ENCODE measurements around the gene MRPL16. TPM values are rescaled to one million over a fixed set of nuclear protein-coding genes. Genes with fewer than 3 reads are reported as not detected.

Gene MRPL16
- total and polyA plus RNA-seq, 2 of the 13 experiments (the other 11 are each of a cell fraction or from before 2014, with no cell fraction given), result 45.3 to 62.6 TPM

GRCh38 chr11:59810189-59810910, at the start of gene MRPL16 (continued):
- TF ChIP-seq NCOA5 (CRISPR knock-in tag; IDR thresholded peaks at IDR 0.05), result no peak
- TF ChIP-seq MAFG (CRISPR knock-in tag; IDR thresholded peaks at IDR 0.05), result no peak
- TF ChIP-seq PATZ1 (CRISPR knock-in tag; IDR thresholded peaks at IDR 0.05), result peak; percentile 49; the same call in 1 of the 2 replicates
- peak; percentile 73 for TF ChIP-seq HDAC1 (CRISPR knock-in tag; IDR thresholded peaks at IDR 0.05)
- TF ChIP-seq ARNTL (CRISPR knock-in tag; IDR thresholded peaks at IDR 0.05), result no peak
- TF ChIP-seq GATAD2A (CRISPR knock-in tag; IDR thresholded peaks at IDR 0.05), result peak; percentile 84
- TF ChIP-seq SIN3A (IDR thresholded peaks at IDR 0.05; ENCODE audit: borderline replicate concordance, low read depth, low read length), result 0 out of 2 replicates have a peak, but pooled peaks have one; percentile 55

- CTCF ChIA-PET (ENCODE audit: low intra/inter-chr PET ratio, low total read pairs), result no interaction called here
- in situ Hi-C loops (cut with HindIII; ENCODE audit: extremely low pct_ligation_motif_present, low pct_unique_long_range_greater_than_20kb) (no loop called here), intact Hi-C loops (cut with micrococcal nuclease; ENCODE audit: unreplicated experiment) (no loop called here)
- H4K20me1 ChIP-seq (ENCODE audit: insufficient read depth, low read length), result no peaks in the 10 kb centered on the region
- TF ChIP-seq TBL1XR1 (IDR thresholded peaks at IDR 0.05; ENCODE audit: borderline replicate concordance, low read length, partially characterized antibody), result no peak
- no peak for TF ChIP-seq ZNF12 (CRISPR knock-in tag; IDR thresholded peaks at IDR 0.05)
- no peak overlapping the region for H3K27ac ChIP-seq (ENCODE audit: extremely low read length, insufficient read depth, low read length)
- 0 out of 2 replicates have a peak, but pooled peaks cover 7% of the 10 kb centered on the region for H3K4me1 ChIP-seq (ENCODE audit: insufficient read depth, low read length)
- no peak for FAIRE-seq
- no peak for ATAC-seq
- H3K4me2 ChIP-seq (ENCODE audit: low read depth, low read length), result no peak overlapping the region
- H2AFZ ChIP-seq (ENCODE audit: low read length), result no peak overlapping the region
- H3K36me3 ChIP-seq (replicated peaks in 1 of 2; ENCODE audit: control insufficient read depth in 1 of 2, insufficient read depth in 2 of 2, low read length in 2 of 2), result no peaks in the 10 kb centered on the region
- POLR2A ChIA-PET, result no interaction called here
- DNase-seq (ENCODE audit: low spot score), result no peak
- H3K79me2 ChIP-seq (ENCODE audit: insufficient read depth, low read length), result no peaks in the 10 kb centered on the region
- H3K27me3 ChIP-seq (ENCODE audit: control insufficient read depth in 1 of 2, insufficient read depth in 2 of 2, low read length in 2 of 2), result no peaks in the 10 kb centered on the region
- no peak overlapping the region for H3K9ac ChIP-seq (ENCODE audit: insufficient read depth, low read depth, low read length)
- H3K9me3 ChIP-seq (ENCODE audit: low read length), result no peaks in the 10 kb centered on the region
- no peak overlapping the region for H3K4me3 ChIP-seq (replicated peaks in 1 of 3; ENCODE audit: insufficient read depth in 1 of 3, low read depth in 2 of 3, low read length in 3 of 3)
- no TSS peak for BruUV-seq (replicated peaks)
These were observed 49.1 kb upstream of the MRPL16 start for GRCh38 chr11:59859673-59860072.
